GM19240 (cell line): ENCODE measurements around the gene ANKRD31.

Experiments used
- DNase-seq: peaks from one replicate; pipeline ENCODE4 v3.0.0; 2011; ENCODE audit warnings: low spot score; ENCODE audit not compliant: insufficient read length

ANKRD31 gene

DNA sequence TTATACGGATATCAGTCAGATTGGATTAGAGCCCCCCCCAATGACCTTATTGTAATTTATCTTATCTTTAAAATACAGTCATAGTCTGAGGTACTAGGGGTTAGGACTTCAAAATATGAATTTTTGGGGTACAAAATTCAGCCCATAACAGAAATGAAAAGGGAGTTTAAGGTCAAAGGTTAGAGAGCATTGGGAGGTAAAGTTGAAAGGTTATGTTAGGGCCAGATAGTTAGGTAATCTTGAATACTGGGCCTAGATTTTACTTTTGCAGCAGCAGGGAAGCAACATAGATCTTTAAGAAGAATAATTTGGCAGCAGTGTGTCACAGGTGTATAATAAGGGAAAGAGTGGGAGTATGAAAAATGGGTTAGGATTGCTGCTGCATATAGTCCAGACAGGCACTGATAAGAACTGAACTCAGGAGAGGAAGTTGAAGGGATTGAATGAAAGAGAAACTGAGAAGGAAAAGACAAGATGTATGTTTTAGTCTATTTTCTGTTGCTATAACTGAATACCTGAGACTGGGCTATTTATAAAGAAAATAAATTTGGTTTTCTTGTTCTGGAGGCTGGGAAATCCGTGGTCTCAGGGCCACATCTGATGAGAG, 173.7 kb downstream of the ANKRD31 start:
- DNase-seq, result no peak

DNA sequence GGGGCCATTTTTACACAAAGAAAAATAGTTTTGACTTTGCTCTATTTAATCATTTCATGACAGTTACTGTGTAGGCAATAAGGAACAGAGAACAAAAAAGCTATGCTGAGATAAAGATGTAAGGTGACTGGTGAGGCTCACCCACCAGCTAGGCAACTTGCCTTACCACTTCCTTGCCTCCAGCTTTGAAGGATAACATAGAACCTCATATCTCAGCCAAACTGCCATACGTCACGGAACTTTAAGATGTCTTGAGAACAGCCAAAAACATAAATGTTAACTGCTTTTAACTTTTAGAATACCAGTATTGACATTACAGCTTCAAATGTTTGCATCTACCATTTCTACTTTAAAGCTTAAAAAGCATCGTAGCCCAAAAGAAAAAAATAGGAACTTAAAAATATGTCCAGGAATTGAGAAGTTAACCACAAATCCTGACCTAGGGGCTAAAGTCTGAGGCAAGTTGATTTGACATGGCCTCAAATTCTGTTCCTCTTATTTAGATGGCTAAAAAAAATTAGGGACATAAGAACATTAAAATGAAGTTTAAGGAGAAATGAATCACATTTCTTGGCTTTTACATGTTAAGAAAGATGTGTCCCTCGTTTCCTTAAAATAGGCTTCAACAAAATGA, 176.6 kb downstream of the ANKRD31 start:
- DNase-seq, result no peak

DNA sequence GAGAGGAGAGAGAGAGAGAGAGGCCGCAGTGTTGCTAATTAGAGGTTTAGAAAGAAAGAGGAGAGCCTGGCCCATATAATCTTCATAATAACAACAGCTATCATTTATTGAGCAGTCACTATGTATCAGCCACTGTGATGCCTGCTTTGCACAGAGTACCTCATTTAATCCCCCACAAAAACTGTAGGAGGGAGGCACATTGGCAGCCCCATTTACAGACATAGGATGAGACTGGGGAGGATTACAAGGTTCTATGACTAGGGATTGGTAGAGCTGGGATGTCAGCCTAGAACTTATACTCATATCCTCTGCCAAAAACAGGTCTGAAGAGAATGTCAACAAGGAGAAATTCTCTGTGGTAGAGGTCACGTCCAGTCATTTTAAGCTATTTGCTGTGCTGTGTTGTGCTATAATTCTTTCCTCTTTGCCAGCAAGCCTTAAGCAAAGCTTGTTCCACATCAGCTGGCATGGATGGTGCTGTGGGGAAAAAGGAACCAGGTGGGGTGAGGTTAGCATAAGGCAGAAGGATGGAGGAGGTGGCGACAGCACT, 177.6 kb downstream of the ANKRD31 start:
- DNase-seq, result no peak

DNA sequence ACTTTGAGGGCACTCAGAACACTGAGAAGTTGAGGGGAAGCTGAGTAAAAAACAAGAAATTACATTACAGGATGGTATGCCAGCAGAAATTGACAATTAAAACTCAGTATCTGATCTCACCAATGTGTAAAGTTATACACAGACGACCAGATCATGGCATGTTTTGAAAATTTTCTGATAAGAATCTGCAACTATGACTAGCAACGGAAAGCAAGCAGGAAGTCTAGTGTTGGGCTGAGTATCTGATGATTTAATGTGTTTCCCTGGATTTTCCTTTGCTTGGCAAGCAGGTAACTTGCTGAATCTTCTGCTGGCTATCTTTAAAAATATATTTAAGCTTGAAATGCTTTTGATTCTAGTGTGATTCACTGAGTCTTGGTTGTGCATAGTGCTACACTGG, 179.1 kb downstream of the ANKRD31 start:
- no peak for DNase-seq

DNA sequence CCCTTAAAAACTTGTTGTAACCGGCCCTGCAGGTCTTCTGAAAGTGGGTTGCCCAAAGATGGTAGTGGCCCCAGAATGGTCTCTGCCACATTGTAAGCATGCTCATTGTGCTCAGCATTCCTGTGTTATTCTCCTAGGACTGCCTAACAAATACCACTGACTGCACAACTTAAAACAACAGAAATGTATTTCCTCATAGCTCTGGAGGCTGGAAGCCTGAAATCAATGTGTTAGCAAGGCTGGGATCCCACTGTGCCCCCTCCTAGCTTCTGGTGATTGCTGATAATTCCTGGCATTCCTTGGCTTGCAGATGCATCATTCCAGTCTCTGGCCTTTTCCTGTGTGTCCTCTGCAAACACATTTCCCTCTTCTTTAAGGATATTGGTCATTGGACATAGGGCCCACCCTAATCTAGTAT, 180.9 kb downstream of the ANKRD31 start:
- no peak for DNase-seq

DNA sequence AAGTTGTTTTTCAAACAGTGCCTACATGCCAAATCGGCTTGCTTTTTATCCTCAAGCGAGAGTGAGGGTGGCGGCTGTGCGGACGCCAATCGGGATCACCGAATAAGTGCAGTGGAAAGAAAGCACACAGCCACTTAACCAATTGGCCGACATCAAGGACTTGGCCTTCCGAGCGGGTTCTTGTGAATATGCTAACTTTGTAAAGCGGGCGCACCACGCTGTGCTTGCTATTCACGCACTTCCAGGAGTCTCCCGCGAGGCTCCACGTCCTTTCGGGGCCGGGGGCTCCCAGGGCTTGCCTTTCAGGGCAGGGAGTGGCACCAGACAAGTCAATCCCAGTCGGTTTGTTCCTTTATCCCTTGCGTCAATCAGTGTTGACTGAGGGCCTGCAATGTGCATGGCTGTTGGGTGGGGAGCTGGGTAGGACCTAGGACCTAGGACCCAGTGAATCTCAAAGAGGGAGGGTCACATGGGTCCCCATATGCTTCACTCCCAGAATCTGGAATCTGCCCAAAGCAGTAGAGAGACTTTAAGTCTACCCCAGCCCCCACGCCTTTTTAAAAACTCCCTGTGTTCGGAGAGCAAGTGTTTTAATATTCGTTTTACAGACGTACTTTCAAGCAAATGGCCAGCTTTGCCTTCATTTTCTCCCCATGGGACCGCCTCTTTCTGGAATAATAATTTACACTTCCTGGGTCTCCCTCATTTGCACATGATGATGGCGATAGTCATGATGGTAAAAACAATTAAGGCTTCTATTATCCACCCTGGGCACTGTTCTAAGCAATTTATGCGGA, 182.3 kb downstream of the ANKRD31 start:
- DNase-seq, result no peak

DNA sequence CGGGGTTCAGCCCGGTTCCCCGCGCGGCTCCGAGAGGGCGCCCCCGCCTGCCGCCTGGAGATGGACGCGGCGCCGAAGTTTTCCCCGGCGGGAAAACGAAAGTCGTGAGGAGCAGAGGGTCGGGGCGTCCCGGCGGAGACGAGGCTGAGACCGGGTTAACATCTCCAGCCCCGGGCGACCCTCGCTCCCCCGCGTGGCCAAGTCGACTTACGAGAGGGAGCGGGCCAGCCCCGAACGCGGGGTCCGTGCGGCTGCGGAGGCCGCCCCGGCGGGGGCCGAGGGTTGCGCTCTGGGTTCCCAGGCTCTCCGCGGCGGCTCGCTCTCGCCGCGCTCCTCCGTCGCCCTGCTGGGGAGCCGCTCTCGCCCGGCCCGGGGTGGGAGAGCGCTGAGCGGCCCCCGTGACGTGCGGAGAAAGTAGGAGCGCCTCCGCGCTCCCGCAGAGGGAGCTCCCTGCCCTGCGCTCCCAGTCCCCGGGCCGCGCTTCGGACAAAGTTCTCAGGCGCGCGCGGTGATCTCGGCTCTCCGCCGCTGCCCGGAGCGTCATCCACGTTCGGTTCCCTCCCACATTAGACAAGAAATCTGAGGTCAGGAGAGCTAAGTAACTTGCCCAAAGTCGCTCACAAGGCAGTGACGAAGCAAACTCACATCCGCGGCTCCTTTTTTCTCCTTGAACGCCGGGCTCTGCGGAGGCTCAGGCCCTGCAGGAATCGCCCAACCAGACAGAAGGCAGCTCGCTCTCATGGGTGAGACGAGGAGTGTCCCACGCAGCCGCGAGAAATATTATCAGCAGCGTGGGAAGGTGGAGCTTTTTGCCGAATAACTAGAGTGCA, 183.2 kb downstream of the ANKRD31 start:
- no peak for DNase-seq

DNA sequence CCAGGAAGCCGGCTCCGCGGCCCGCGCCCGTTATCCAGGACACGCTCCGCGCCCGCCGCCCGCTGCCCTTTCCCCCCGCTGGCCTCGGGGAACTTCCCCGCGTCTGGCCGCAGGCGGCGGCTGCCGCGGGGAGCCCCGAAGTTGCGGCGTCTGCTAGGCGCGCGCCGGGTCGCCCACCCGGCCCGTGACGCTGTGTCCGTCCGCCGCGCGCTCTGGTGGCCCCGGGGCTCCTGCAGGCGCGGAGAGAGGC, 183.7 kb downstream of the ANKRD31 start:
- no peak for DNase-seq

DNA sequence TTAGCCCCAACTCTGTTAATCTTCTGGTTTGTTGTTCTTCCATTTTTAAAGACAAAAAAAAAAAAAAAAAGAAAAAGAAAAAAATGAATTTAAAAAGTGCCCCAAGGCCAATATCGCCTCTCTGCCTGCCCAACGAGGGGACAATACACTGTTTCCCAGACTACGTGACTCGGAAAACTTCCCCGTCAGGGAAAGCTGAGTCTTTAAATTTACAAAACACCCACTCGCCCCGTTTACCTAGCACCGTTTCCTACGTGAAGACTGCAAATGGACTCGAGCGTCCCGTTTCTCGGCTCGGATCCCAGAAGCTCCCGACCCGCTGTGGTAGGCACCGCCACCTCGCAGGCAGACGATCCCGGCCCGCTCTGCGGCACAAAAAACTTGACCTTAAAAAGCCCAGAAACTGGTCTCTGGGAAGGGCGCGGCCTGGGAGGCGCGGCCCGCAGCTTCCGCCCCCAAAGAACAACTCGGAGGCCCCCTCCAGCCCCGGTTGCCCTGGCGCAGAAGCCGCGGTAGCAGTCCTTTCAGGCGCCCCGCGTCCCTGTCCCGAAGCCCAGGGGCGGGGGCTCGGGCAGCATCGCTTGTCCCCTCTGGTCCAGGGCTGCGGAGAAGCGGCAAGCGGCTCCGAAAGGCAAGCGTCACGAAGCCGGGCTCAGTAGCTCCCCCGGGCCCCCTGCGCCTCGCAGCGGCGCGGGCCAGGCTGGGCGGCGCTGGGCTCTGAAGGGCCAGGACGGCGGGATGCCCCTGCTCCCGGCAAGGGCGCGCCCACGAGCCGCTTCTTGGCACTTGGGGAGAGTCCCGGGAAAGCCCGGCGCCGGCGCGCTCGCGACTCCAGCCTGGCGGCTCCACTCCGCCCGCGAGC, 184.3 kb downstream of the ANKRD31 start, which contains the start of gene GCNT4:
Gene GCNT4 (minus strand): TSS at position 367 of the 862 bp plus-strand sequence. CDS start 22,521 bp downstream, outside the sequence.
- no peak for DNase-seq

DNA sequence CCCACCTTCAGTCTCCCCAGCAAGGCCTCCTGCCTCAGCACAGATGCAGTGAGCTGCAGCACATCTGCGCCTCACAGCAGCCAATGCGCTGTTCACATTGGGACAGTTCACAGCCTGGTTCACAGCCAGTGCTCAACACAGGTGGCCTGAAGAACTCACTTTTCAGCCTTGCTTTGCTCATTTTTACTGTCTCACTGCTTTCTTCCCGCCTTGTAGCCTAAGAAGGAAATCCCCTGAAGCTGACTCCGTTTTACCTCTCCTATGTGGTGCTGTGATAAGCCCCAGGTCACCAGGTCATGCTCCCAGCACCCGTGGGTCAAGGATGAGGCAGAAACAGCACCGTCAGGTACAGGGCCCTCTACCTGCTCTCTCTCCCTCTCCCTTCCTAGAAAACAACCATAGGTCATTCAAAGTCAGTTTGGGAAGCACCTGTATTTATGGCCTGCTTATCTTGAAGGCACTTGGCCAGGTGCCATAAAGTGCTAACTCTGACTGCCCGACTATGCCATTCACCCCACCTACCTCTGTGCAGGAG, 185.4 kb downstream of the ANKRD31 start:
- DNase-seq, result no peak

DNA sequence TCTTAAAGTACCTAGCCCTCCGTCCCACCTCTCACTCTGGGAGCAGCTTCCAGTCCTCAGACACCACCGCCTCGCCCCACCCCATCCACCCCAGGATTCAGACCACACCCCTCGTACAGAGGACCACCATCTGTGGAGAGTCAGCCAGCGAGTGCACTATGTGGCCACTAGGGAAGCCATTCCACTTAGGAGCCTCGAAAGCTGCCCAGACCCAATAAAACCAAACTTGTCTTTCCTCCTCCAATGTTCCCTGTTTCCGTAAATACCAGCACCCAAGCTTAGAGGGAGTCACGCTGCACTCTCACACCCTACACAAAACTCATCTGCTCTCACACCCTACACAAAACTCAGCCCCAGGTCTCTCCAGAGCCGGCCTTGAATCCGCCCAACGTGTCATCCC, 186.3 kb downstream of the ANKRD31 start:
- no peak for DNase-seq

DNA sequence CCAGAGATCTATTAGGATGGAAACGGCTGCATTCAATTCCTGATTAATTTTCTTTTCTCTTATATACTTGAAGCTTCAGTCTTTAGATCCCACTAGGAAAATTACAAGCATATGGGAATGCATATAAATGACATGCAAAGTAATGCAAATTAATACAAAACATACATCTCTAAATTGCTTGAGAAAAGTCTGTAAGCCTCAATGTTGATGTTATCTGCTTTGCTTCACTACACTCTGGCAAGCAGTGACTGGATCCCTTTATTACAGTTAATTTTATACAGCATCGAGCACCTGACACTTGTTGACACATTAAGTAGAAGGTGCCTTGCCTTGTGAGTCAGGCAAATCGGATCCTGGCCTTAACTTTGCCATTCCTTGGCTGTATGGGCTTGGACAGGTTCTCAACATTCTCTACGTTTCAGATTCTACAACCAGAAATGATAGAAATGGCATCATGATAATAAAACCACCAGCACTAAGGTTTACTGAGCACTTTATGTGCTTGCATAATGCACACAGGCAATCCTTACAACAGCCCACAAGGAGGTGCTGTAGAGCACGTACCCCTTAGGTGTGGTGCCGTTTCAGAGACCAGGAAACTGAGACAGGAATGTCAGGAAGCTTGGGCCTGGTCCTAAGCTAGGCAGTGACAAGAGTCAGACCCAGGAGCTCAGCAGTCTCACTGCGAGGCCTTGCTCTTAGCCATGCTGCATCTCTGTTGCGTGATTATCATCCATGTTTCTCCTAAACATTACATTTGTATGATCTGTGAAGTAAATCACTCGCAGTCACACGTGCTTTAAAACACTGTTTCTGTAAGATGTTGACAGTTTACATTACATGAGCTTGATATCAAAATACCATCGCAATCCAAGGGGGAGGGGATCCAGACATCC, 187.0 kb downstream of the ANKRD31 start:
- DNase-seq, result peak; percentile 21

DNA sequence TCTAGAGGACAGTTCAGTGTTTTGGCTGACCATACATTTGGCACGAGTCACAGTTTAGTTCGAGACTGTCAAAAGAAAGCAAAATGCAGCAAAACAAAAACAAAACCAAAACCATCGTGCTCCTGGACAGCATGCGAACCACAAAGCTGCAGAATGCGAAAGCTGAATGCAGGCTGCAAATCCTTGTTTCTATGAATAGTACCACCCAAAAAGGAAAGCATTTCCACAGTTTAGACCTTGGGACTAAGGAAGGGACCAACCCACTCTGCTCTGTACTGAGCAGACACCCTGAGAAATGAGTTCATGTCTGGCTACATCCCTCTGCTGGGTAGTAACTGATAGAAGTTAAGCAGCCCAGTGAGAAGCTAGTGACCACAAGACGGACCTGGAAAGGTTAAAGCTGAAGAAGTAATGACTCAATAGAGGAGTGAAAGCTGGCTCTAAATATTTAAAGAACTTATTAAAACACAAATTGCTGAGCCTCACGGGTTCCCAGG, 188.2 kb downstream of the ANKRD31 start:
- peak; percentile 8 for DNase-seq

DNA sequence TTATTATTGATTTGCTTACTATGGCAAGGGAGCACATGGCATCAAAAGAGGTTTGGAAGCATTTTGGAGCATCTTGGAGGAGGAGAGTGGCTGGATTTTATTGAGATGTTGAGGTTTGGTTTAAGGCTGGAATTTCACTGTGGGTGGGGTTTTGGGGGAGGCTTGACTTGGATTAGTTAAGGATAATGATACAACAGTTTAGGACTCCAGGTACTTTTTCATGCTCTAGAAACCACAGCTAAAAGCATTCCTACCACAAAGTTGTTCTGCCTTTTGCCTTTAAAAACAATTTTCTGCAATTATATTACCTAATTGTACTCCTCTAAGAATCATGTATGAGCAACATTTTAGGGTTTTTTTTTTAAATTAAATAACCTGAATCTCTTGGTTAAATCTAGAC, 189.3 kb downstream of the ANKRD31 start:
- no peak for DNase-seq

DNA sequence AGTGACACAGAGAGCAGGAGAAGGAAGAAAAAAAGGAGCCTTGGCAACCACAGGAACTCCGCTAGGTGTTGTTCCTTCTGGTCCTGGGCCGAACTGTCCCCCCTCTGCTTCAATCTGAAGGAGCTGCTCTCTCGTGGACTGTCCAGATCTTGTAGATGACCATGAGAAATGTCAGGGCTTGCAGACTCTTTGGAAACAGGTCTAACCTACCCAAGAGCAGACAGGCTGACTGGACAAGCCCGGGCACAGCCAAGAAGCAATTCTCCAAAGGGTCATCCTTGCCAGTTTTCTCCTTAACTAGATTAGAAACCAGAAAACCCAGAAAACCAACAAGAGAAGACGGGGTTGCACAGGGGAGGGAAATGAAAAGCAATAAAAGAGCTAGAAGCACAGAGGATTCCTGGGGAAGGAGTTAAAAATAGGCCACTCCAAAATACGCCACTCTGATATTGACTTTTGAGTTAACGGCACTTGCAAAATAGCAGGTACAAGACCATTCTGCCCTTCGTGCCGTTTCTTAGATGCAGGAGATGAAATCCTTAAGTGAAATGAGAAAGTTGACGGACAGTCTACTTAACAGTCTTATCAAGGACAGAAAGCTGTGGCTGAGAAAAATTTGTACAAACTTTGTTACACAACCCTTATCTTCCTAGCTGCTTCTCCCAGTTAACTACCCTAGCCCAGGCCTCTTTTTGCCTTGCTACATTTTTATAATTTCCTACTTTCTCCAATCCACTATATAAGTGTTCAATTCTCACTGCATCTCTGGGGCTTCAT, 190.1 kb downstream of the ANKRD31 start:
- DNase-seq, result no peak

DNA sequence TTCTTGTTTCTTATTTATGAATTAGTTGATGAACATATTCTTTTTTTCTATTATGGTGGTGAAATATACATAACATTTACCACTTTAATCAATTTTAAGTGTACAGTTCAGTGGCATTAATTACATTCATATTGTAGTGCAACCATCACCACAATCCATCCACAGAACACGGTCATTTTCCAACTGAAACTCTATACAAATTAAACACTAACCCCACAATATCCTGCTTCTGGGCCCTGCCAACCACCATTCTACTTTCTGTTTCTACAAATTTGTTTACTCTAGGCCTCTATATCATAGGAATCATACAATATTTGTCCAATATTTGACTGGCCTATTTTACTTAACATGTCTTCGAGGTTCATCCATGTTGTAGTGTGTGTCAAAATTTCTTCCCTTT, 191.6 kb downstream of the ANKRD31 start:
- no peak for DNase-seq

DNA sequence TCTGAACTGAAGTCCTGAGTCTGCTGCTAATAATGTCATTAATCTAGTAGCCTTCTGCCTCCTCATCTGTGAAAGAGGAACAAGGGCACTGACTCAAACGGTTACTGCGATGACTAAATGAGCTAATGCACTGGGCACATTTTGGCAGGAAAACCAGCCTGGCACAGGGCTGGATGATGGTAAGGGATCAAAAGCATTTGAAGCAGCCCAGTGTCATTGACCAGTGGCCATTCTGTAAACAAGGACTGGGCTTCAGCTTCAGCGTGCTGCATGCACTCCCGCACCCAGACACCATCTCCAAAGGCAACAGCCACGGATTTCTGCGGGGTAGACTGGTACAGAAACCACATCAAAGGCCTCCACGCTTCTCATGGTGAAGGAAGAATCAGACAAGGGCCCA, 192.3 kb downstream of the ANKRD31 start:
- no peak for DNase-seq

DNA sequence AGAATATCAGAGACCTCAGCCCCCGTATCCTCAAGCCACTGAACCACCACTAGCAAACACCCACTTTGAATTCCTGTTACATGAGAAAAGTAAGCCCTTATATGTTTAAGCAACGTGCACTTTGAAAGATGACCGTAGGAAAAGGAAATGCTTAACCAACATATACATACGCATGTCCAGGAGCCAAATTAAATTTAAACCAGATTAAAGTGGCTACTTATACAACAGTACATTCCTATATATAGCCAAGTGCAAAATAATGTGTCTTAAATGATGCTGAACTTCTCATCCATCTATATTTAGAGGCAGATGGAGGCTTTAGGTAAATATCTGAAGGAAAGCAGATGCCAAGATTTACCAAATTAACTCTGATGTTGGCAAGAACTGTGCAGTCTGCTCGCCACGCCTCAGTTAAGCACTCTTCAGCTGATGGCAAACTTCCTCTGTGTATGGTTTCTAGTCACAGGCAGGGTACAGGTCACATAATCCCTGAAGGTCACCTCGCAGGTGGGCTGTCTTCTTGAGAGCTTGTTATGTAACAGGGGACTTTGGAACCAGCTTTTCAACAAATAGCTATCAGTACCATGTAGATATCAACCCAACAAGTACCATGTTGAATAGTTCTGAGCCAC, 192.9 kb downstream of the ANKRD31 start:
- no peak for DNase-seq
